MCF 10A (cell line): ENCODE data around the gene HOXD9. TPM values are rescaled to one million over a fixed set of nuclear protein-coding genes. Genes with fewer than 3 reads are reported as not detected.

Experiments
- BruUV-seq: library from RNA; stranded (reverse); fragments of 400-500 nt; replicated peaks from 2 replicates; lab custom pipeline; 2021; lab: Mats Ljungman, UMichigan
- CTCF ChIA-PET: fragments of 300-600 bp; sonication (Branson Sonifier 250); formaldehyde crosslinking; extraction: SDS; loops from one replicate; lab custom pipeline; 2021; ENCODE audit warnings: antibody characterized with exemption, inconsistent platforms; lab: Yijun Ruan, JAX
- POLR2A ChIA-PET: fragments of 300-600, 350-650 bp; sonication (Branson Sonifier 250); formaldehyde crosslinking; extraction: SDS; loops from one replicate; lab custom pipeline; 2020; ENCODE audit warnings: antibody characterized with exemption, inconsistent platforms; lab: Yijun Ruan, JAX
- DNase-seq: peaks from one replicate; pipeline ENCODE4 v3.0.0-alpha.2; 2018; ENCODE audit not compliant: unreplicated experiment
- H3K27ac Mint-ChIP-seq: one replicate; pipeline ENCODE4 v1.8.0; 2022; ENCODE audit warnings: mild to moderate bottlenecking, low read depth, mixed read lengths; ENCODE audit not compliant: unreplicated experiment
- H3K27me3 Mint-ChIP-seq: one replicate; pipeline ENCODE4 v1.8.0; 2022; ENCODE audit warnings: mixed read lengths; ENCODE audit not compliant: insufficient read depth, unreplicated experiment
- H3K36me3 Mint-ChIP-seq: one replicate; pipeline ENCODE4 v1.8.0; 2022; ENCODE audit warnings: mild to moderate bottlenecking, moderate library complexity, mixed read lengths; ENCODE audit not compliant: insufficient read depth, unreplicated experiment
- H3K4me1 Mint-ChIP-seq: one replicate; pipeline ENCODE4 v1.8.0; 2022; ENCODE audit warnings: mixed read lengths; ENCODE audit not compliant: insufficient read depth, unreplicated experiment
- H3K4me3 Mint-ChIP-seq: one replicate; pipeline ENCODE4 v1.8.0; 2022; ENCODE audit warnings: mild to moderate bottlenecking, moderate library complexity, mixed read lengths; ENCODE audit not compliant: unreplicated experiment
- H3K9me3 Mint-ChIP-seq: one replicate; pipeline ENCODE4 v1.8.0; 2022; ENCODE audit warnings: mixed read lengths; ENCODE audit not compliant: unreplicated experiment
- CTCF ChIP-seq: fragments of 200-600 bp; IDR thresholded peaks from one replicate; pipeline ENCODE4 v1.8.0; 2022; ENCODE audit warnings: antibody characterized with exemption, mild to moderate bottlenecking; ENCODE audit not compliant: unreplicated experiment
- intact Hi-C: fragments of 100-400 bp; cut with micrococcal nuclease; formaldehyde crosslinking; loops from 2 replicates; pipeline ENCODE4 v1.14.1; 2022
- total RNA-seq: library from RNA; stranded (reverse); gene quantifications from 2 replicates; pipeline ENCODE4 v1.2.3, GENCODE V29; 2022

Gene HOXD9
- total RNA-seq, 1 experiment from 2014 or later: not detected

GRCh38 chr2:176100547-176101140 lies 21.9 kb upstream of the HOXD9 start:
- POLR2A ChIA-PET: no interaction called here
- no peak overlapping the region for H3K27ac Mint-ChIP-seq
- TF ChIP-seq CTCF: no peak
- H3K4me1 Mint-ChIP-seq: peaks cover 13% of the 10 kb centered on the region
- no TSS peak for BruUV-seq
- intact Hi-C loops: no loop called here
- no peaks in the 10 kb centered on the region for H3K9me3 Mint-ChIP-seq
- CTCF ChIA-PET: no interaction called here
- peaks cover 29% of the 10 kb centered on the region for H3K27me3 Mint-ChIP-seq
- no peak for DNase-seq
- no peak overlapping the region for H3K4me3 Mint-ChIP-seq
- no peaks in the 10 kb centered on the region for H3K36me3 Mint-ChIP-seq

DNA sequence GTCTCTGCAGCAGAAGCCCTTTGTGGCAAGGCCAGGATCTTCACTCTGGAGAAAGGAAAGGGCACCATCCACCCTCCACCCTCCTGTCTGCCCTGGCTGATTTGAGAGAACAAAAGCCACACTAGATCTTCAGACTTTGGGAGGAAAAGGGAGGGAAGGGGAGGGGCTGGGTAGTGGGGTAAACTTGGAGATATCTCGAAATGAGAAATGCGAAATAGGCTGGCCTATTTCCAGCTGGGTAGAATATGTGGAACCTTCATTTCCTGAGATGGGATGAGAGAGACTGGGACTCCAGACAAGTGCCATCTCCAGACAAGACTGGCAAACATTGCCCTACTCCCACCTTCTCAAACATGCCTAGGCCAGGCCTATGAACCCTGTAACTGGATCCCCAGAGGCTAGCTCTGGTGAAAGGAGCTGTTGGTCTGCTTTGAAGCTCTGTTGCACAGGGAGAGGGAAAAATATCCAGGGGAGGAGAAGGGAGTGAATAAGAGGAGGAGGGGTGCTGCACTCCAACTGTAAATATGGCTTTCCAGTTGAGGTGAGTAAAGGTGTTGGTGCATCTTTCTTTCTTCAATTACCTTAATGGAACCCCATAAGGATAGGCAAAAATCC lies 21.2 kb upstream of the HOXD9 start:
- Mint-ChIP-seq H3K36me3 (no peaks in the 10 kb centered on the region), H3K9me3 (no peaks in the 10 kb centered on the region), H3K4me1 (peaks cover 18% of the 10 kb centered on the region), H3K27me3 (peaks cover 33% of the 10 kb centered on the region), H3K4me3 (no peak overlapping the region), H3K27ac (no peak overlapping the region)
- intact Hi-C loops: no loop called here
- ChIA-PET POLR2A (no interaction called here), CTCF (interaction anchor here (0.6 to 2.3 kb wide), 5 partner anchors 9 to 1262 kb away, joined by 3 to 10 read pairs (median 3); no protein-coding TSS in a partner anchor)
- DNase-seq: no peak
- no peak for TF ChIP-seq CTCF
- no TSS peak for BruUV-seq

- Mint-ChIP-seq H3K27me3 (peaks cover 37% of the 10 kb centered on the region), H3K9me3 (no peaks in the 10 kb centered on the region), H3K36me3 (no peaks in the 10 kb centered on the region), H3K4me1 (peaks cover 15% of the 10 kb centered on the region), H3K27ac (no peak overlapping the region), H3K4me3 (no peak overlapping the region)
- TF ChIP-seq CTCF: no peak
- ChIA-PET POLR2A (no interaction called here), CTCF (interaction anchor here (0.6 to 2.3 kb wide), 6 partner anchors 9 to 1263 kb away, joined by 3 to 10 read pairs (median 3); no protein-coding TSS in a partner anchor)
- intact Hi-C loops: no loop called here
- BruUV-seq: no TSS peak
- DNase-seq: no peak
Observed at GRCh38 chr2:176101842-176102241, 20.7 kb upstream of the HOXD9 start.

GRCh38 chr2:176102309-176102866 lies 20.1 kb upstream of the HOXD9 start:
- no TSS peak for BruUV-seq
- ChIA-PET POLR2A (no interaction called here), CTCF (interaction anchor here (0.6 to 2.3 kb wide), 7 partner anchors 8 to 1046 kb away, joined by 3 to 10 read pairs (median 3); no protein-coding TSS in a partner anchor)
- Mint-ChIP-seq H3K36me3 (no peaks in the 10 kb centered on the region), H3K27me3 (peaks cover 37% of the 10 kb centered on the region), H3K4me3 (no peak overlapping the region), H3K4me1 (peaks cover 14% of the 10 kb centered on the region), H3K9me3 (no peaks in the 10 kb centered on the region), H3K27ac (no peak overlapping the region)
- no peak for TF ChIP-seq CTCF
- intact Hi-C loops: no loop called here
- no peak for DNase-seq
